OCI-LY3 (cell line): Measurements from ENCODE around the gene CCDC83.
"Not testable (repeated sequence)": the region's sequence is repeated elsewhere in the genome, so short reads cannot be mapped to it uniquely, and the experiment has no call there.

Experiments used
- H2AFZ ChIP-seq: fragments of 200-600, 300-600 bp; shearing (Covaris generic); 2 replicates; pipeline ENCODE4 v1.6.0; 2014; ENCODE audit warnings: antibody characterized with exemption, low read depth, low read length
- H3K27ac ChIP-seq: fragments of 200-600, 300-600 bp; sonication (generic); 2 replicates; pipeline ENCODE4 v1.5.1; 2014; ENCODE audit warnings: mild to moderate bottlenecking, low read length, moderate library complexity, mixed read lengths
- H3K27me3 ChIP-seq: fragments of 200-600, 300-600 bp; sonication (generic); 2 replicates; pipeline ENCODE4 v1.6.1; 2014; ENCODE audit warnings: low read depth, low read length, mixed read lengths
- H3K36me3 ChIP-seq: fragments of 200-600, 300-600 bp; sonication (generic); replicated peaks from 2 replicates; pipeline ENCODE3; 2014; ENCODE audit warnings: low read depth, low read length, mixed read lengths
- H3K4me1 ChIP-seq: fragments of 300-600, 200-600 bp; sonication (generic); 2 replicates; pipeline ENCODE4 v1.6.1; 2014; ENCODE audit warnings: low read length, mixed read lengths
- H3K4me2 ChIP-seq: fragments of 200-600, 300-600 bp; sonication (generic); 2 replicates; pipeline ENCODE4 v1.6.1; 2014; ENCODE audit warnings: low read length, mixed read lengths
- H3K4me3 ChIP-seq: fragments of 300-600, 200-600 bp; sonication (generic); 2 replicates; pipeline ENCODE4 v1.5.1; 2014; ENCODE audit warnings: antibody characterized with exemption, mild to moderate bottlenecking, low read length, moderate library complexity
- H3K79me2 ChIP-seq: fragments of 300-600, 200-600 bp; shearing (Covaris generic); 2 replicates; pipeline ENCODE4 v1.6.1; 2014; ENCODE audit warnings: mild to moderate bottlenecking, low read length, mixed read lengths
- H3K9ac ChIP-seq: fragments of 300-600, 200-600 bp; shearing (Covaris generic); 2 replicates; pipeline ENCODE4 v1.6.0; 2014; ENCODE audit warnings: mild to moderate bottlenecking, low read length, moderate library complexity
- H3K9me3 ChIP-seq: fragments of 200-600, 300-600 bp; shearing (Covaris generic); 2 replicates; pipeline ENCODE4 v1.6.1; 2014; ENCODE audit warnings: low read length, mixed read lengths; ENCODE audit not compliant: insufficient read depth
- H4K20me1 ChIP-seq: fragments of 200-600, 300-600 bp; sonication (generic); 2 replicates; pipeline ENCODE4 v1.6.1; 2016; ENCODE audit warnings: low read length, mixed read lengths; ENCODE audit not compliant: insufficient read depth
- CTCF ChIP-seq: fragments of 200-600, 300-600 bp; sonication (generic); IDR thresholded peaks from 2 replicates; pipeline ENCODE4 v1.5.1; 2014; ENCODE audit warnings: antibody characterized with exemption, low read length, low read depth
- EZH2phosphoT487 ChIP-seq: fragments of 200-600 bp; shearing (Covaris generic); IDR thresholded peaks from 2 replicates; pipeline ENCODE4 v1.6.1; 2018; ENCODE audit warnings: antibody characterized with exemption, mixed run types, low read depth

CCDC83 gene

GRCh38 chr11:85857098-85857497, 1.9 kb downstream of the CCDC83 start:
- H4K20me1 ChIP-seq, result no peaks in the 10 kb centered on the region
- H3K9ac ChIP-seq, result no peak overlapping the region
- no peaks in the 10 kb centered on the region for H3K79me2 ChIP-seq
- no peaks in the 10 kb centered on the region for H3K36me3 ChIP-seq
- no peaks in the 10 kb centered on the region for H3K9me3 ChIP-seq
- H3K4me3 ChIP-seq, result no peak overlapping the region
- H3K27me3 ChIP-seq, result 0 out of 2 replicates have a peak, but pooled peaks cover 5% of the 10 kb centered on the region
- no peak overlapping the region for H3K27ac ChIP-seq
- no peak overlapping the region for H2AFZ ChIP-seq
- TF ChIP-seq EZH2phosphoT487, result no peak
- H3K4me1 ChIP-seq, result peaks cover 6% of the 10 kb centered on the region
- H3K4me2 ChIP-seq, result no peak overlapping the region

GRCh38 chr11:85859541-85859940, 4.4 kb downstream of the CCDC83 start:
- not testable (repeated sequence) for H3K9ac ChIP-seq, H3K9me3 ChIP-seq, H3K79me2 ChIP-seq, H3K4me3 ChIP-seq, H3K4me1 ChIP-seq, H3K27ac ChIP-seq, H2AFZ ChIP-seq, H3K4me2 ChIP-seq, H3K27me3 ChIP-seq, H4K20me1 ChIP-seq, H3K36me3 ChIP-seq

- Histone ChIP-seq H3K27ac (no peak overlapping the region), H3K9ac (no peak overlapping the region), H2AFZ (no peak overlapping the region), H3K4me2 (no peak overlapping the region), H3K4me3 (no peak overlapping the region), H3K9me3 (no peaks in the 10 kb centered on the region), H3K36me3 (no peaks in the 10 kb centered on the region), H4K20me1 (no peaks in the 10 kb centered on the region), H3K79me2 (no peaks in the 10 kb centered on the region), H3K4me1 (no peaks in the 10 kb centered on the region), H3K27me3 (0 out of 2 replicates have a peak, but pooled peaks cover 8% of the 10 kb centered on the region)
- TF ChIP-seq EZH2phosphoT487, result no peak
- no peak for TF ChIP-seq CTCF
These were observed 8.7 kb downstream of the CCDC83 start for GRCh38 chr11:85863855-85864254.

GRCh38 chr11:85866137-85866827, 11.1 kb downstream of the CCDC83 start:
- 0 out of 2 replicates have a peak, but pooled peaks cover 4% of the 10 kb centered on the region for H3K27me3 ChIP-seq
- H2AFZ ChIP-seq, result no peak overlapping the region
- H3K79me2 ChIP-seq, result no peaks in the 10 kb centered on the region
- no peak overlapping the region for H3K4me3 ChIP-seq
- no peaks in the 10 kb centered on the region for H4K20me1 ChIP-seq
- H3K27ac ChIP-seq, result no peak overlapping the region
- no peak overlapping the region for H3K9ac ChIP-seq
- no peaks in the 10 kb centered on the region for H3K36me3 ChIP-seq
- H3K9me3 ChIP-seq, result no peaks in the 10 kb centered on the region
- H3K4me2 ChIP-seq, result no peak overlapping the region
- no peaks in the 10 kb centered on the region for H3K4me1 ChIP-seq
- no peak for TF ChIP-seq EZH2phosphoT487
- TF ChIP-seq CTCF, result no peak

- Histone ChIP-seq H3K4me1 (no peaks in the 10 kb centered on the region), H2AFZ (no peak overlapping the region), H3K4me3 (no peak overlapping the region), H4K20me1 (no peaks in the 10 kb centered on the region), H3K9me3 (no peaks in the 10 kb centered on the region), H3K79me2 (no peaks in the 10 kb centered on the region), H3K4me2 (no peak overlapping the region), H3K27ac (no peak overlapping the region), H3K27me3 (0 out of 2 replicates have a peak, but pooled peaks cover 4% of the 10 kb centered on the region), H3K9ac (no peak overlapping the region), H3K36me3 (no peaks in the 10 kb centered on the region)
- TF ChIP-seq EZH2phosphoT487, result no peak
- TF ChIP-seq CTCF, result no peak
These were observed 12.6 kb downstream of the CCDC83 start for GRCh38 chr11:85867751-85868150.
